ENCODE measurements around the gene AFAP1L1.

AFAP1L1 gene

GRCh38 chr5:149325894-149326293 lies 54.2 kb downstream of the AFAP1L1 start:
- no peak for DNase-seq
- H3K27me3 ChIP-seq = no peaks in the 10 kb centered on the region
- H3K4me3 ChIP-seq (ENCODE audit: low read depth, low read length) = no peak overlapping the region
- H3K4me1 ChIP-seq = no peaks in the 10 kb centered on the region; the same call in 1 of the 2 replicates
- H3K9me3 ChIP-seq = no peaks in the 10 kb centered on the region
- no peak for TF ChIP-seq CTCF (IDR thresholded peaks at IDR 0.05; ENCODE audit: low read depth, low read length)
- no peaks in the 10 kb centered on the region for H3K36me3 ChIP-seq

- H3K4me1 ChIP-seq = no peaks in the 10 kb centered on the region
- H3K9me3 ChIP-seq = no peaks in the 10 kb centered on the region
- no peak overlapping the region for H3K4me3 ChIP-seq (ENCODE audit: low read depth, low read length)
- no peaks in the 10 kb centered on the region for H3K27me3 ChIP-seq
- TF ChIP-seq CTCF (IDR thresholded peaks at IDR 0.05; ENCODE audit: low read depth, low read length) = no peak
- no peak for DNase-seq
- no peaks in the 10 kb centered on the region for H3K36me3 ChIP-seq
Measured at GRCh38 chr5:149326611-149327010, 55.0 kb downstream of the AFAP1L1 start.

- Histone ChIP-seq H3K9me3 (no peaks in the 10 kb centered on the region), H3K4me1 (no peaks in the 10 kb centered on the region), H3K27me3 (no peaks in the 10 kb centered on the region), H3K36me3 (no peaks in the 10 kb centered on the region), H3K4me3 (ENCODE audit: low read depth, low read length) (no peak overlapping the region)
- no peak for DNase-seq
- TF ChIP-seq CTCF (IDR thresholded peaks at IDR 0.05; ENCODE audit: low read depth, low read length) = no peak
Measured at GRCh38 chr5:149328177-149328576, 56.5 kb downstream of the AFAP1L1 start.

GRCh38 chr5:149333711-149334443 lies 62.2 kb downstream of the AFAP1L1 start:
- Histone ChIP-seq H3K27me3 (no peaks in the 10 kb centered on the region), H3K4me1 (peaks cover 5% of the 10 kb centered on the region; the same call in 1 of the 2 replicates), H3K36me3 (no peaks in the 10 kb centered on the region), H3K9me3 (no peaks in the 10 kb centered on the region), H3K4me3 (ENCODE audit: low read depth, low read length) (no peak overlapping the region)
- TF ChIP-seq CTCF (IDR thresholded peaks at IDR 0.05; ENCODE audit: low read depth, low read length) = no peak
- no peak for DNase-seq

GRCh38 chr5:149337736-149338135 lies 66.1 kb downstream of the AFAP1L1 start:
- TF ChIP-seq CTCF (IDR thresholded peaks at IDR 0.05; ENCODE audit: low read depth, low read length) = no peak
- Histone ChIP-seq H3K4me1 (peaks cover 5% of the 10 kb centered on the region; the same call in 1 of the 2 replicates), H3K27me3 (no peaks in the 10 kb centered on the region), H3K4me3 (ENCODE audit: low read depth, low read length) (no peak overlapping the region), H3K36me3 (no peaks in the 10 kb centered on the region), H3K9me3 (no peaks in the 10 kb centered on the region)
- peak; percentile 51 for DNase-seq

GRCh38 chr5:149338364-149338763 lies 66.7 kb downstream of the AFAP1L1 start:
- Histone ChIP-seq H3K27me3 (no peaks in the 10 kb centered on the region), H3K9me3 (no peaks in the 10 kb centered on the region), H3K4me1 (peaks cover 5% of the 10 kb centered on the region; the same call in 1 of the 2 replicates), H3K36me3 (no peaks in the 10 kb centered on the region), H3K4me3 (ENCODE audit: low read depth, low read length) (no peak overlapping the region)
- DNase-seq = no peak
- no peak for TF ChIP-seq CTCF (IDR thresholded peaks at IDR 0.05; ENCODE audit: low read depth, low read length)
